Coronary artery (tissue), 2 donors: ENCODE data around the gene UBAP1L.

Experiments used
- DNase-seq: peaks from one replicate; pipeline ENCODE4 v3.0.0-alpha.2; 2017; ENCODE audit warnings: low spot score
- H3K27ac ChIP-seq, 2 donors: fragments of 200-600 bp; sonication (generic); one replicate each; pipeline ENCODE4 v1.5.1; 2016 to 2019
- H3K4me3 ChIP-seq: fragments of 200-600 bp; sonication (generic); 2 replicates; pipeline ENCODE4 v1.5.1; 2016; ENCODE audit warnings: mild to moderate bottlenecking, moderate library complexity
- CTCF ChIP-seq: fragments of 200-600 bp; sonication (generic); IDR thresholded peaks from one replicate; pipeline ENCODE4 v1.5.1; 2019; ENCODE audit warnings: antibody characterized with exemption

UBAP1L gene

GRCh38 chr15:65060641-65061397 lies 54.2 kb downstream of the UBAP1L start:
- no peak for DNase-seq
- no peak for TF ChIP-seq CTCF

GRCh38 chr15:65059931-65060596 lies 54.9 kb downstream of the UBAP1L start:
- Histone ChIP-seq H3K4me3 (peak overlapping the region; percentile 49), H3K27ac (peak overlapping the region; percentile 95 to 100)
- no peak for TF ChIP-seq CTCF
- no peak for DNase-seq

More at GRCh38 chr15:65060641-65061397, 54.2 kb downstream of the UBAP1L start:
- Histone ChIP-seq H3K27ac (peak overlapping the region; percentile 95 to 100), H3K4me3 (peak overlapping the region; percentile 49)

GRCh38 chr15:65059369-65059750 lies 55.6 kb downstream of the UBAP1L start:
- Histone ChIP-seq H3K27ac (peak overlapping the region; percentile 95 to 100), H3K4me3 (peak overlapping the region; percentile 49)
- no peak for TF ChIP-seq CTCF
- no peak for DNase-seq

GRCh38 chr15:65058394-65059368 lies 56.3 kb downstream of the UBAP1L start:
- Histone ChIP-seq H3K27ac (peak overlapping the region; percentile 95 to 100), H3K4me3 (no peak overlapping the region)
- DNase-seq = no peak
- no peak for TF ChIP-seq CTCF

- TF ChIP-seq CTCF = no peak
- H3K27ac ChIP-seq = peak overlapping the region; percentile 79 to 95
- no peak for DNase-seq
- peak overlapping the region; percentile 10 for H3K4me3 ChIP-seq
Measured at GRCh38 chr15:65057549-65057940, 57.5 kb downstream of the UBAP1L start.

GRCh38 chr15:65056868-65057548 lies 58.0 kb downstream of the UBAP1L start:
- Histone ChIP-seq H3K27ac (peak overlapping the region; percentile 79 to 95), H3K4me3 (peak overlapping the region; percentile 10)
- TF ChIP-seq CTCF = no peak
- no peak for DNase-seq
